ENCODE measurements around the gene PRND. TPM values are rescaled to one million over a fixed set of nuclear protein-coding genes. Genes with fewer than 3 reads are reported as not detected.

The PRND gene
- total RNA-seq (2022) = not detected in 2 replicates
- Bru-seq, nascent RNA = not detected
- not detected for BruChase-seq, experiment 1, labeled RNA remaining after a 6-hour chase
- BruChase-seq, experiment 2, labeled RNA remaining after a 2-hour chase = not detected
- long read RNA-seq = 0 reads

DNA sequence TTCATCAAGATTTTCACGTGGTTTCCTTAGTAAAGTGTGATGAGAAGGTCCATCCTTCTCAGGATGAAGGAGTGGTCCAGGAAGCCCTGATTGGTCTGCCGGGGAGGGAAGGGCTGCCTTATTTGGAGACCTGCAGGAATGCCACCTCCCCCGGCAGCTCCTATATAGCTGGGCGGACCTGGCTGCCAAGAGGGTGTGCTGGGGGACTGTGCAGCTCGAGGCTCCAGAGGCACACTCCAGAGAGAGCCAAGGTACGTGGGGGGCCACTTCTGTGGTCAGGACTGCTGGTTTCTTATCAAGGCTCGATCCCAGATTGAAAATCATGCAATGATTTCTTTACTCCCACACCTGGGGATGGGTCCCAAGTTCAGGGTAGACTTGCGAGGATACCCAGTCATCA, at the start of gene PRND:
TSS of gene PRND (plus strand) at position 191 of the 400 bp plus-strand sequence. CDS start 2,643 bp downstream, outside the sequence.
- ChIA-PET CTCF (interaction anchor here (0.6 to 11.9 kb wide), 12 partner anchors 11 to 377 kb away, joined by 3 to 234 read pairs (median 4); no protein-coding TSS in a partner anchor), POLR2A (no interaction called here)
- no TSS peak for BruUV-seq (replicated peaks)
- Mint-ChIP-seq H3K4me3 (ENCODE audit: unreplicated experiment) (no peak within 1 kb of the TSS), H3K4me1 (ENCODE audit: insufficient read depth, unreplicated experiment) (peaks cover 7% of the 10 kb centered on the region), H3K27ac (ENCODE audit: low read depth, unreplicated experiment) (no peak within 1 kb of the TSS), H3K27me3 (ENCODE audit: insufficient read depth, unreplicated experiment) (no peaks in the 10 kb centered on the region), H3K36me3 (ENCODE audit: insufficient read depth, unreplicated experiment) (no peaks in the 10 kb centered on the region), H3K9me3 (ENCODE audit: unreplicated experiment) (no peaks in the 10 kb centered on the region)
- no peak for DNase-seq (ENCODE audit: unreplicated experiment)
- TF ChIP-seq, protein P1, sequence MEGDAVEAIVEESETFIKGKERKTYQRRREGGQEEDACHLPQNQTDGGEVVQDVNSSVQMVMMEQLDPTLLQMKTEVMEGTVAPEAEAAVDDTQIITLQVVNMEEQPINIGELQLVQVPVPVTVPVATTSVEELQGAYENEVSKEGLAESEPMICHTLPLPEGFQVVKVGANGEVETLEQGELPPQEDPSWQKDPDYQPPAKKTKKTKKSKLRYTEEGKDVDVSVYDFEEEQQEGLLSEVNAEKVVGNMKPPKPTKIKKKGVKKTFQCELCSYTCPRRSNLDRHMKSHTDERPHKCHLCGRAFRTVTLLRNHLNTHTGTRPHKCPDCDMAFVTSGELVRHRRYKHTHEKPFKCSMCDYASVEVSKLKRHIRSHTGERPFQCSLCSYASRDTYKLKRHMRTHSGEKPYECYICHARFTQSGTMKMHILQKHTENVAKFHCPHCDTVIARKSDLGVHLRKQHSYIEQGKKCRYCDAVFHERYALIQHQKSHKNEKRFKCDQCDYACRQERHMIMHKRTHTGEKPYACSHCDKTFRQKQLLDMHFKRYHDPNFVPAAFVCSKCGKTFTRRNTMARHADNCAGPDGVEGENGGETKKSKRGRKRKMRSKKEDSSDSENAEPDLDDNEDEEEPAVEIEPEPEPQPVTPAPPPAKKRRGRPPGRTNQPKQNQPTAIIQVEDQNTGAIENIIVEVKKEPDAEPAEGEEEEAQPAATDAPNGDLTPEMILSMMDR (IDR thresholded peaks at IDR 0.05; ENCODE audit: unreplicated experiment) = no peak
- intact Hi-C loops (cut with micrococcal nuclease) = loop anchor here (10.0 kb wide), 1 partner anchor 617 kb away; no protein-coding TSS in a partner anchor

DNA sequence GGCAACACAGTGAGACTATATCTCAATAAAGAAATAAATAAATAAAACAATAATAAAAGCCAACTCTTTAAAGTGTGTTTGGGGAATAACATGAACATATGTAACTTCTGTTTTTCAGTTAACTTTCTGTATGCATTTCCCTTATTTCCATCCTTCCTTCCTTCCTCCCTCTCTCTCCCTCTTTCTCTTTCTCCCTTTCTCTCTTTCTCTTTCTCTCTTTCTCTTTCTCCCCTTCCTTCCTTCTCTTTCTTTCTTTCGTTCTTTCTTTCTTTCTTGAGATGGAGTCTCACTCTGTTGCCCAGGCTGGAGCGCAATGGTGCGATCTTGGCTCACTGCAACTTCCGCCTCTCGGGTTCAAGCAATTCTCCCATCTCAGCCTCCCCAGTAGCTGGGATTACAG, 48.8 kb upstream of the PRND start:
- Mint-ChIP-seq H3K4me3 (ENCODE audit: unreplicated experiment) (no peak overlapping the region), H3K4me1 (ENCODE audit: insufficient read depth, unreplicated experiment) (peaks cover 6% of the 10 kb centered on the region), H3K27ac (ENCODE audit: low read depth, unreplicated experiment) (no peak overlapping the region), H3K36me3 (ENCODE audit: insufficient read depth, unreplicated experiment) (no peaks in the 10 kb centered on the region), H3K9me3 (ENCODE audit: unreplicated experiment) (no peaks in the 10 kb centered on the region), H3K27me3 (ENCODE audit: insufficient read depth, unreplicated experiment) (no peaks in the 10 kb centered on the region)
- intact Hi-C loops (cut with micrococcal nuclease) = no loop called here
- DNase-seq (ENCODE audit: unreplicated experiment) = no peak
- no TSS peak for BruUV-seq (replicated peaks)
- CTCF ChIA-PET = interaction anchor here (1.0 to 2.0 kb wide), 3 partner anchors 8 to 47 kb away, joined by 3 to 6 read pairs (median 4); no protein-coding TSS in a partner anchor
- TF ChIP-seq, protein P1 (IDR thresholded peaks at IDR 0.05; ENCODE audit: unreplicated experiment) = no peak
- POLR2A ChIA-PET = interaction anchor here (0.6 kb wide), 1 partner anchor 360 kb away, joined by 3 read pairs; no protein-coding TSS in a partner anchor

DNA sequence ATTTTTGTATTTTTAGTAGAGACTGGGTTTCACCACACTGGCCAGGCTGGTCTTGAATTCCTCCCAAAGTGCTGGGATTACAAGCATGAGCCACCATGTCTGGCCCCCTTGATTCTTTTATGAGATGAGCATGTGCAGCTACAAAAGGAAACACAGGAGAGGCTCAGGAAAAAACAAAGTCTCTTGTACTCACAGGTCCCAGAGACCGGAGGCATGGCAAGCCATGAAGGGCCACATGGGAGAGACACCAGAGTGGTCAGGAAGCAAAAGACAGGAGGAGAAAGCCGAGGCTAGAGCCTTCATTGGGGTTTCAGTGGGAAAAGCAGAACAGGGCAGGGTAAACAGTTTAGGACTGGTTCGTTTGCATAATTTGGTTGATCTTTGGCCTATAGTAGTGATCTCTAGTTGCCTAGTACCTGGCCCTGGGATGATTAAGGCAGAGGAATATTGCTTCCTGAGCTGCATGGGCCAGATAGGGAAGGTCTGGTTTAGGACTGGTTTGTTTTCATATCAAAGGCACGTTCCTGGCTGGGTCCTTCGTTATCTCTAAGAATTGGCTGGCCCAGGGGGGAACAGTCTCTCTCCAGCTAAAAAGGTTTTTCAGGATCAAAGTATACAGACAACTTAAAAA, 48.2 kb upstream of the PRND start:
- ChIA-PET POLR2A (interaction anchor here (0.6 to 1.1 kb wide), 4 partner anchors 8 to 571 kb away, joined by 3 to 4 read pairs (median 3); no protein-coding TSS in a partner anchor), CTCF (interaction anchor here (1.0 to 2.2 kb wide), 5 partner anchors 9 to 68 kb away, joined by 3 to 7 read pairs (median 4); no protein-coding TSS in a partner anchor)
- H3K27me3 Mint-ChIP-seq (ENCODE audit: insufficient read depth, unreplicated experiment) = no peaks in the 10 kb centered on the region
- no peaks in the 10 kb centered on the region for H3K36me3 Mint-ChIP-seq (ENCODE audit: insufficient read depth, unreplicated experiment)
- no peak overlapping the region for H3K27ac Mint-ChIP-seq (ENCODE audit: low read depth, unreplicated experiment)
- TF ChIP-seq, protein P1 (IDR thresholded peaks at IDR 0.05; ENCODE audit: unreplicated experiment) = no peak
- intact Hi-C loops (cut with micrococcal nuclease) = no loop called here
- H3K4me1 Mint-ChIP-seq (ENCODE audit: insufficient read depth, unreplicated experiment) = peaks cover 6% of the 10 kb centered on the region
- BruUV-seq (replicated peaks) = no TSS peak
- no peak for DNase-seq (ENCODE audit: unreplicated experiment)
- H3K4me3 Mint-ChIP-seq (ENCODE audit: unreplicated experiment) = no peak overlapping the region
- no peaks in the 10 kb centered on the region for H3K9me3 Mint-ChIP-seq (ENCODE audit: unreplicated experiment)

- POLR2A ChIA-PET = interaction anchor here (0.6 to 1.1 kb wide), 5 partner anchors 18 to 989 kb away, joined by 3 to 4 read pairs (median 3); no protein-coding TSS in a partner anchor
- no TSS peak for BruUV-seq (replicated peaks)
- TF ChIP-seq, protein P1 (IDR thresholded peaks at IDR 0.05; ENCODE audit: unreplicated experiment) = no peak
- CTCF ChIA-PET = interaction anchor here (0.6 to 2.2 kb wide), 4 partner anchors 45 to 69 kb away, joined by 4 to 6 read pairs (median 4); no protein-coding TSS in a partner anchor
- intact Hi-C loops (cut with micrococcal nuclease) = no loop called here
- H3K4me3 Mint-ChIP-seq (ENCODE audit: unreplicated experiment) = no peak overlapping the region
- no peak for DNase-seq (ENCODE audit: unreplicated experiment)
- peaks cover 6% of the 10 kb centered on the region for H3K4me1 Mint-ChIP-seq (ENCODE audit: insufficient read depth, unreplicated experiment)
- no peak overlapping the region for H3K27ac Mint-ChIP-seq (ENCODE audit: low read depth, unreplicated experiment)
- H3K27me3 Mint-ChIP-seq (ENCODE audit: insufficient read depth, unreplicated experiment) = no peaks in the 10 kb centered on the region
- H3K9me3 Mint-ChIP-seq (ENCODE audit: unreplicated experiment) = no peaks in the 10 kb centered on the region
- H3K36me3 Mint-ChIP-seq (ENCODE audit: insufficient read depth, unreplicated experiment) = no peaks in the 10 kb centered on the region
Measured at GRCh38 chr20:4674672-4675071, 47.0 kb upstream of the PRND start.
